Peyer's patch (tissue), 4 donors: ENCODE results near the gene NOS3.

Source experiments
- CTCF ChIP-seq, 6 experiments: fragments of 450-650 bp in 4 of 6; fragments of 200-600 bp in 2 of 6; sonication (generic) in 1 of 6; IDR thresholded peaks; one replicate each; pipeline ENCODE4 v1.5.1; 2017 to 2019; ENCODE audit warnings: antibody characterized with exemption in 6 of 6, mild to moderate bottlenecking in 3 of 6, moderate library complexity in 1 of 6
- POLR2A ChIP-seq, 2 donors: fragments of 450-650 bp; IDR thresholded peaks; one replicate each; pipeline ENCODE4 v1.5.1; 2017; ENCODE audit warnings: antibody characterized with exemption in 2 of 2, mild to moderate bottlenecking in 2 of 2, moderate library complexity in 2 of 2

DNA sequence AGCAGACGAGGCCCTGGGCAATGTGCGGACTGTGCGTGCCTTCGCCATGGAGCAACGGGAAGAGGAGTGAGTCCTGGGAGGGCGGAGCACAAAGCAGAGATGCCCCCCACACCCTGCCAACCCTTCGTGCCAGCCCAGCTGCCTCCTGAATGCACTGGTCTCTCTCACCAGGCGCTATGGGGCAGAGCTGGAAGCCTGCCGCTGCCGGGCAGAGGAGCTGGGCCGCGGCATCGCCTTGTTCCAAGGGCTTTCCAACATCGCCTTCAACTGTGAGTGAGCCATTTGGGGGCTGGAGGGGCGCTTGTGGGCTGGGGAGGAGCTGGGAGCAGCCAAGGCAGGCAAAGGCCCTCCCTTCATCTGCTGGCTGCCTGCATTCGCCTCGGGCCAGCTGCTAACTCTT is 45.1 kb downstream of the NOS3 start:
- no peak for TF ChIP-seq CTCF (IDR thresholded peaks at IDR 0.05)
- no peak for TF ChIP-seq POLR2A (IDR thresholded peaks at IDR 0.05)
